OCI-LY3 (cell line): ENCODE data around the gene SAMD8.

Source experiments
- EZH2phosphoT487 ChIP-seq: fragments of 200-600 bp; shearing (Covaris generic); IDR thresholded peaks from 2 replicates; pipeline ENCODE4 v1.6.1; 2018; ENCODE audit warnings: antibody characterized with exemption, mixed run types, low read depth
- TF ChIP-seq, protein P1 (sequence below): fragments of 200-600, 300-600 bp; sonication (generic); IDR thresholded peaks from 2 replicates; pipeline ENCODE4 v1.5.1; 2014; ENCODE audit warnings: antibody characterized with exemption, low read length, low read depth

DNA sequence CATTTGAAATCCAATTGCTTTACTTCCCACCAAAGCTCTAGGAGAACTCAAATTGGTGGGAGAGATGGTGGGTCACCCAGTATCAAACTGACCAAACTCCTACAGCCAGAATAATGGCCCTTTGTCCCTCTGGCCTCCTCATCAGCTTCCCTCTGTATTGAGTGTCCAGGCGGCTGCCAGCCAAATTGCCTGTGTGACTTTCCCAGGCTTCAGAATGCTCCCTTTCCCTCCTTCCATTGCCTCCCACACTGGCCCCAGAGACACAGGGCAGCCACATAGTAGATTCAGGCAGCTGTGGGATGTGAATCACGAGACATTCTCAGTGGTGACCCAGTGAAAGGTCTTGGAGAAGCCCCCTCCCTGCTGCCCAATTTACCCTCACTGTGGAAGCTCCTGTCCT is 86.5 kb downstream of the SAMD8 start:
- TF ChIP-seq, protein P1, sequence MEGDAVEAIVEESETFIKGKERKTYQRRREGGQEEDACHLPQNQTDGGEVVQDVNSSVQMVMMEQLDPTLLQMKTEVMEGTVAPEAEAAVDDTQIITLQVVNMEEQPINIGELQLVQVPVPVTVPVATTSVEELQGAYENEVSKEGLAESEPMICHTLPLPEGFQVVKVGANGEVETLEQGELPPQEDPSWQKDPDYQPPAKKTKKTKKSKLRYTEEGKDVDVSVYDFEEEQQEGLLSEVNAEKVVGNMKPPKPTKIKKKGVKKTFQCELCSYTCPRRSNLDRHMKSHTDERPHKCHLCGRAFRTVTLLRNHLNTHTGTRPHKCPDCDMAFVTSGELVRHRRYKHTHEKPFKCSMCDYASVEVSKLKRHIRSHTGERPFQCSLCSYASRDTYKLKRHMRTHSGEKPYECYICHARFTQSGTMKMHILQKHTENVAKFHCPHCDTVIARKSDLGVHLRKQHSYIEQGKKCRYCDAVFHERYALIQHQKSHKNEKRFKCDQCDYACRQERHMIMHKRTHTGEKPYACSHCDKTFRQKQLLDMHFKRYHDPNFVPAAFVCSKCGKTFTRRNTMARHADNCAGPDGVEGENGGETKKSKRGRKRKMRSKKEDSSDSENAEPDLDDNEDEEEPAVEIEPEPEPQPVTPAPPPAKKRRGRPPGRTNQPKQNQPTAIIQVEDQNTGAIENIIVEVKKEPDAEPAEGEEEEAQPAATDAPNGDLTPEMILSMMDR: no peak
- TF ChIP-seq EZH2phosphoT487: no peak
